SIG-M5 treated with dmso at 0.1 percent for 504 hours (cell line): Measurements from ENCODE around the gene ANKRD16.
"Not testable (repeated sequence)": the region's sequence is repeated elsewhere in the genome, so short reads cannot be mapped to it uniquely, and the experiment has no call there.

Experiments used
- DNase-seq: peaks from one replicate; lab custom pipeline; 2025; ENCODE audit not compliant: unreplicated experiment; lab: John Stamatoyannopoulos, UW

The ANKRD16 gene

GRCh38 chr10:5889624-5890451 is at the start of gene ANKRD16, which contains the start of gene FBH1:
TSS of gene ANKRD16 (minus strand) at chr10:5889893. CDS start at chr10:5889354, 539 bp downstream.
TSS of gene FBH1 (plus strand) at chr10:5890243. CDS start at chr10:5890346, 103 bp downstream.
- peak; percentile 91 for DNase-seq

GRCh38 chr10:5938291-5938690 is 48.6 kb upstream of the ANKRD16 start:
- DNase-seq, result no peak

- no peak for DNase-seq
These were observed 47.3 kb upstream of the ANKRD16 start for GRCh38 chr10:5937016-5937415.

- no peak for DNase-seq
These were observed 45.9 kb upstream of the ANKRD16 start for GRCh38 chr10:5935628-5936027.

- no peak for DNase-seq
These were observed 44.3 kb upstream of the ANKRD16 start for GRCh38 chr10:5933909-5934546.

GRCh38 chr10:5932345-5932744 is 42.7 kb upstream of the ANKRD16 start:
- no peak for DNase-seq

- DNase-seq, result no peak
These were observed 40.6 kb upstream of the ANKRD16 start for GRCh38 chr10:5930272-5930671.

- no peak for DNase-seq
These were observed 39.7 kb upstream of the ANKRD16 start for GRCh38 chr10:5929442-5929841.

- no peak for DNase-seq
These were observed 37.6 kb upstream of the ANKRD16 start for GRCh38 chr10:5927306-5927705.

- no peak for DNase-seq
These were observed 35.2 kb upstream of the ANKRD16 start for GRCh38 chr10:5924889-5925288.

- no peak for DNase-seq
These were observed 32.1 kb upstream of the ANKRD16 start for GRCh38 chr10:5921746-5922145.

GRCh38 chr10:5919568-5919967 is 29.9 kb upstream of the ANKRD16 start:
- DNase-seq, result no peak

GRCh38 chr10:5918763-5919162 is 29.1 kb upstream of the ANKRD16 start:
- DNase-seq, result no peak

GRCh38 chr10:5917305-5917704 is 27.6 kb upstream of the ANKRD16 start:
- DNase-seq, result no peak

- no peak for DNase-seq
These were observed 25.8 kb upstream of the ANKRD16 start for GRCh38 chr10:5915451-5915850.

- no peak for DNase-seq
These were observed 24.0 kb upstream of the ANKRD16 start for GRCh38 chr10:5913736-5914135.

- no peak for DNase-seq
These were observed 22.0 kb upstream of the ANKRD16 start for GRCh38 chr10:5911670-5912069.

- DNase-seq, result no peak
These were observed 20.8 kb upstream of the ANKRD16 start for GRCh38 chr10:5910323-5911100.

- DNase-seq, result not testable (repeated sequence)
These were observed 19.0 kb upstream of the ANKRD16 start for GRCh38 chr10:5908676-5909075.

- no peak for DNase-seq
These were observed 17.0 kb upstream of the ANKRD16 start for GRCh38 chr10:5906651-5907050.

- DNase-seq, result no peak
These were observed 16.3 kb upstream of the ANKRD16 start for GRCh38 chr10:5905854-5906507.
